Right lobe of liver (tissue), 6 donors: ENCODE results near the gene POLR3C. TPM values are rescaled to one million over a fixed set of nuclear protein-coding genes. Genes with fewer than 3 reads are reported as not detected.
A peak's percentile ranks its signal among the peaks of the same experiment; 100 is the strongest.

Source experiments
- ATAC-seq, 4 donors: fragments of 200-7000 bp; cut with Tn5 transposase; one replicate each; pipeline ENCODE4 v1.9.1; 2020; ENCODE audit warnings: mild to moderate bottlenecking in 4 of 4, moderate library complexity in 4 of 4
- DNase-seq, 3 donors: peaks; one replicate each; pipeline ENCODE4 v3.0.0-alpha.2; 2020
- H3K27ac ChIP-seq, 3 donors: fragments of 200-600 bp; one replicate each; pipeline ENCODE4 v1.8.0; 2022
- H3K27me3 ChIP-seq, 2 donors: fragments of 200-600 bp; one replicate each; pipeline ENCODE4 v1.8.0; 2022
- H3K36me3 ChIP-seq, 4 donors: fragments of 200-600 bp; sonication (generic) in 1 of 4; one replicate each; pipeline versions ENCODE4 v1.5.1 to v1.8.0; 2017 to 2022; ENCODE audit warnings: control low read depth in 1 of 4
- H3K4me1 ChIP-seq, 4 donors: fragments of 200-600 bp; sonication (generic) in 1 of 4; one replicate each; pipeline versions ENCODE4 v1.5.1 to v1.8.0; 2017 to 2022; ENCODE audit warnings: control low read depth in 1 of 4
- H3K4me3 ChIP-seq, 3 donors: fragments of 200-600 bp; one replicate each; pipeline ENCODE4 v1.8.0; 2022
- H3K9me3 ChIP-seq, 4 donors: fragments of 200-600 bp; sonication (generic) in 1 of 4; one replicate each; pipeline versions ENCODE4 v1.5.1 to v1.8.0; 2017 to 2022; ENCODE audit warnings: control low read depth in 1 of 4
- CTCF ChIP-seq, 4 donors: fragments of 200-600 bp in 3 of 4; fragments of 450-650 bp in 1 of 4; IDR thresholded peaks; one replicate each; pipeline versions ENCODE4 v1.5.1 to v1.8.0; 2016 to 2022; ENCODE audit warnings: antibody characterized with exemption in 4 of 4, mild to moderate bottlenecking in 2 of 4
- POLR2A ChIP-seq: fragments of 450-650 bp; IDR thresholded peaks from one replicate; pipeline ENCODE4 v1.6.1; 2017; ENCODE audit warnings: antibody characterized with exemption, mild to moderate bottlenecking
- WGBS: methylation state at CpG from one replicate; pipeline ENCODE4 v1.1.6; 2018; ENCODE audit warnings: low coverage, low lambda C conversion rate; ENCODE audit not compliant: insufficient coverage; ENCODE audit errors: missing lambda C conversion rate; 5-methylcytosine and 5-hydroxymethylcytosine counted together
- intact Hi-C, 2 donors: fragments of 100-400 bp; cut with DNase I; formaldehyde crosslinking; loops; one replicate each; pipeline versions ENCODE4 v1.11.2 to v1.14.1; 2022
- total RNA-seq, 6 experiments: library from RNA; depleted of rRNA in 2 of 6; stranded (reverse); fragments of >200 nt in 2 of 6; fragmentation: NEBNext Ultra II Directional in 3 of 6; extraction: Animal tissue kit (Norgen Biotek cat#: 25700) in 3 of 6; gene quantifications; one replicate each; pipeline versions ENCODE4 v1.1.0 to v1.2.4, GENCODE V29; 2016 to 2023
- donor health status: DM: no; HTN: yes; CAD: no.
- donor health status: DM: no; HTN: no; CAD: no.
- donor health status: DM: no; HTN: no; CAD: no.
- donor health status: DM: no; HTN: yes; CAD: no.
- donor health status: DM: no; HTN: yes; CAD: no.

The POLR3C gene
- total RNA-seq, 6 experiments from 2014 or later: 7.7 to 17.0 (median 11.2) TPM

GRCh38 chr1:145858238-145858900, 34.4 kb downstream of the POLR3C start:
- WGBS: 0% methylated on average over 26 of the region's 35 CpGs
- ATAC-seq (peak; percentile 8 to 37 (median 28)), DNase-seq (peak; percentile 62 to 70 (median 68))
- Histone ChIP-seq H3K27me3 (no peaks in the 10 kb centered on the region), H3K36me3 (peaks cover 0 to 30% (median 5%) of the 10 kb centered on the region in 4 donors), H3K27ac (peak overlapping the region; percentile 45 to 61 (median 55)), H3K9me3 (no peaks in the 10 kb centered on the region), H3K4me3 (peak overlapping the region; percentile 54 to 80 (median 71)), H3K4me1 (peaks cover 0 to 12% (median 0%) of the 10 kb centered on the region in 4 donors)
- TF ChIP-seq CTCF (IDR thresholded peaks at IDR 0.05) (no peak), POLR2A (no peak)
- intact Hi-C loops: loop anchor here in 1 of 2 donors (10.0 kb wide), 1 partner anchor 46 kb away; no protein-coding TSS in a partner anchor

- under 1% methylated on average over 24 of the region's 42 CpGs for WGBS
- DNase-seq (peak; percentile 98), ATAC-seq (peak; percentile 93 to 96 (median 94))
- Histone ChIP-seq H3K4me3 (peak within 1 kb of the TSS; percentile 54 to 80 (median 71)), H3K27ac (peak within 1 kb of the TSS; percentile 45 to 61 (median 55)), H3K4me1 (peaks cover 0 to 12% (median 0%) of the 10 kb centered on the region in 4 donors), H3K36me3 (peaks cover 0 to 25% (median 5%) of the 10 kb centered on the region in 4 donors), H3K9me3 (no peaks in the 10 kb centered on the region), H3K27me3 (no peaks in the 10 kb centered on the region)
- intact Hi-C loops: loop anchor here in 1 of 2 donors (10.0 kb wide), 1 partner anchor 46 kb away; no protein-coding TSS in a partner anchor
- TF ChIP-seq POLR2A (peak; percentile 49), CTCF (IDR thresholded peaks at IDR 0.05) (no peak)
Observed at GRCh38 chr1:145858901-145859490, 35.0 kb downstream of the POLR3C start, which contains the start of gene PIAS3. Gene PIAS3, minus strand, starts transcription at chr1:145859081. Its CDS starts 91 bp downstream, at chr1:145858990.

GRCh38 chr1:145859491-145860023, 35.6 kb downstream of the POLR3C start:
- 0% methylated on average over 4 of the region's 41 CpGs for WGBS
- H3K27ac ChIP-seq: peak overlapping the region; percentile 45 to 61 (median 55)
- intact Hi-C loops: loop anchor here in 1 of 2 donors (10.0 kb wide), 1 partner anchor 45 kb away; no protein-coding TSS in a partner anchor
- H3K36me3 ChIP-seq: peaks cover 0 to 20% (median 4%) of the 10 kb centered on the region in 4 donors
- peak; percentile 84 to 90 (median 88) for ATAC-seq
- TF ChIP-seq CTCF (IDR thresholded peaks at IDR 0.05) (peak in 2 of 4 donors; percentile 3 to 13), POLR2A (peak; percentile 74)
- H3K4me1 ChIP-seq: peaks cover 0 to 12% (median 0%) of the 10 kb centered on the region in 4 donors
- no peaks in the 10 kb centered on the region for H3K9me3 ChIP-seq
- peak; percentile 94 for DNase-seq
- H3K27me3 ChIP-seq: no peaks in the 10 kb centered on the region
- peak overlapping the region; percentile 54 to 80 (median 71) for H3K4me3 ChIP-seq

GRCh38 chr1:145863282-145864018, 39.5 kb downstream of the POLR3C start:
- Histone ChIP-seq H3K9me3 (no peaks in the 10 kb centered on the region), H3K27ac (no peak overlapping the region), H3K4me3 (no peak overlapping the region), H3K27me3 (no peaks in the 10 kb centered on the region), H3K36me3 (no peaks in the 10 kb centered on the region), H3K4me1 (peaks cover 0 to 12% (median 0%) of the 10 kb centered on the region in 4 donors)
- intact Hi-C loops: no loop called here
- DNase-seq (no peak), ATAC-seq (no peak)
- 71% methylated on average over 4 of the region's 5 CpGs for WGBS
- no peak for TF ChIP-seq CTCF (IDR thresholded peaks at IDR 0.05)
- TF ChIP-seq POLR2A: no peak
